ENCODE results near the gene OAS1. TPM values are rescaled to one million over a fixed set of nuclear protein-coding genes. Genes with fewer than 3 reads are reported as not detected.

Gene OAS1
- total RNA-seq: not detected
- not detected for polyA plus RNA-seq (2013, experiment 1 of 2)
- not detected for polyA plus RNA-seq (2013, experiment 2 of 2)
- long read RNA-seq, experiment 1: 0 reads
- long read RNA-seq, experiment 2: 0 reads
- long read RNA-seq, experiment 3: 0 reads
- long read RNA-seq, experiment 4: 0 reads

DNA sequence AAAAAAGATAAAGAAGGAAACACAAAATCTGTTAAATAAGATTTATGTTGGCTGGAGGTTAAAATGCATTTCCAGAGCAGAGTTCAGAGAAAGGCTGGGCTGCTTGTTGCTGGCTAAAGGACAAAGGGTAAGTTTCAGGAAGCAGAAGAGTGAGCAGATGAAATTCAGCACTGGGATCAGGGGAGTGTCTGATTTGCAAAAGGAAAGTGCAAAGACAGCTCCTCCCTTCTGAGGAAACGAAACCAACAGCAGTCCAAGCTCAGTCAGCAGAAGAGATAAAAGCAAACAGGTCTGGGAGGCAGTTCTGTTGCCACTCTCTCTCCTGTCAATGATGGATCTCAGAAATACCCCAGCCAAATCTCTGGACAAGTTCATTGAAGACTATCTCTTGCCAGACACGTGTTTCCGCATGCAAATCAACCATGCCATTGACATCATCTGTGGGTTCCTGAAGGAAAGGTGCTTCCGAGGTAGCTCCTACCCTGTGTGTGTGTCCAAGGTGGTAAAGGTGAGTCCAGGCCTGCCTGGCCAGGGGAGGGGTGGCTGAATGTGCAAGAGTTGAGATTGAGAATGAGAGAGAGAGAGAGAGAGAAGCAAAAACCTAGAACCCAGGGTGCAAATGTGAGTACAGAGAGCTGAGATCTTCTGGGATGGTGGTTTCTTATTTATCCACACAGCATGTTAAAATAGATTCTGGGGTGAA, at the start of gene OAS1:
OAS1 (plus strand) TSS at position 251 of the 703 bp plus-strand sequence; CDS start at position 329, 78 bp downstream.
- H3K27me3 Mint-ChIP-seq (ENCODE audit: insufficient read depth): peaks cover 19% of the 10 kb centered on the region
- no peak for TF ChIP-seq CTCF (conservative IDR thresholded peaks at IDR 0.05)
- no peak within 1 kb of the TSS for H3K4me3 Mint-ChIP-seq
- no peak within 1 kb of the TSS for H3K9ac ChIP-seq (ENCODE audit: extremely low read depth, low read length, poor library complexity, severe bottlenecking)
- DNase-seq: no peak
- 41 to 57% methylated on average over 3 to 4 of the region's 4 CpGs for WGBS, 2 experiments (ENCODE audit: insufficient coverage in 1 of 2, insufficient read length in 1 of 2)
- H3K9me3 ChIP-seq (ENCODE audit: control insufficient read depth, low read length): peaks cover 9% of the 10 kb centered on the region
- peaks cover 22% of the 10 kb centered on the region for H3K9me3 Mint-ChIP-seq
- H3K4me3 ChIP-seq (ENCODE audit: low read length): no peak within 1 kb of the TSS
- no peak within 1 kb of the TSS for H3K27ac ChIP-seq (ENCODE audit: low read depth, low read length)
- H3K36me3 ChIP-seq (ENCODE audit: control insufficient read depth, insufficient read depth, low read length): no peaks in the 10 kb centered on the region
- peaks cover 3% of the 10 kb centered on the region for H3K4me1 Mint-ChIP-seq
- no peaks in the 10 kb centered on the region for H3K27me3 ChIP-seq (ENCODE audit: control insufficient read depth, insufficient read depth, low read length, poor library complexity, severe bottlenecking)
- H3K4me1 ChIP-seq (ENCODE audit: control insufficient read depth, insufficient read depth, low read length): no peaks in the 10 kb centered on the region
- no peaks in the 10 kb centered on the region for H3K36me3 Mint-ChIP-seq (ENCODE audit: low read depth)
- H3K27ac Mint-ChIP-seq: no peak within 1 kb of the TSS

DNA sequence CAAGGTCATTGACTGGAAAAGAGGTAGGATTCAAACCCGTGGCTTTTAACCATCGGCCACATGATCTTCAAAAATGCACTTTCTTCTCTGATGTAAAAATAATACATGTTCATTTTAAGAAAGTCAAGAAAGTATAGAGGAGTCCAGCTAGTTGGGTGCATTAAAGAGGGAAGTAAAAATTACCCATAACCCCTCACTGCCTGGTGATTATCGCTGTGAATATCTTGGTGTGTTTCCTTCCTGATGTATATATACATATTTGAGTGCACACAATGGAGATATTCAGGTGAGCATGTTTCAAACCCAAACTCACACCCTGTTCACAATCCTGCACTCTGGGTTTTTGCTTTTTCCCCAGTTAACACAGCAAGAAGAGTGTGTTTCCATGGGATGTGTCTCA, 47.5 kb upstream of the OAS1 start:
- Mint-ChIP-seq H3K27ac (no peak overlapping the region), H3K27me3 (ENCODE audit: insufficient read depth) (peaks cover 23% of the 10 kb centered on the region), H3K9me3 (no peaks in the 10 kb centered on the region), H3K36me3 (ENCODE audit: low read depth) (no peaks in the 10 kb centered on the region), H3K4me1 (peaks cover 5% of the 10 kb centered on the region), H3K4me3 (no peak overlapping the region)
- Histone ChIP-seq H3K4me3 (ENCODE audit: low read length) (no peak overlapping the region), H3K9me3 (ENCODE audit: control insufficient read depth, low read length) (no peaks in the 10 kb centered on the region), H3K27ac (ENCODE audit: low read depth, low read length) (no peak overlapping the region), H3K36me3 (ENCODE audit: control insufficient read depth, insufficient read depth, low read length) (no peaks in the 10 kb centered on the region), H3K4me1 (ENCODE audit: control insufficient read depth, insufficient read depth, low read length) (no peaks in the 10 kb centered on the region), H3K9ac (ENCODE audit: extremely low read depth, low read length, poor library complexity, severe bottlenecking) (no peak overlapping the region), H3K27me3 (ENCODE audit: control insufficient read depth, insufficient read depth, low read length, poor library complexity, severe bottlenecking) (peaks cover 38% of the 10 kb centered on the region)
- WGBS, 2 experiments (ENCODE audit: insufficient coverage in 1 of 2, insufficient read length in 1 of 2): no CpG with 5 or more reads among the region's 3 CpGs
- DNase-seq: no peak
- TF ChIP-seq CTCF (conservative IDR thresholded peaks at IDR 0.05): no peak

- Mint-ChIP-seq H3K4me1 (peaks cover 5% of the 10 kb centered on the region), H3K9me3 (no peaks in the 10 kb centered on the region), H3K4me3 (no peak overlapping the region), H3K36me3 (ENCODE audit: low read depth) (no peaks in the 10 kb centered on the region), H3K27ac (no peak overlapping the region), H3K27me3 (ENCODE audit: insufficient read depth) (peaks cover 32% of the 10 kb centered on the region)
- Histone ChIP-seq H3K4me1 (ENCODE audit: control insufficient read depth, insufficient read depth, low read length) (no peaks in the 10 kb centered on the region), H3K9me3 (ENCODE audit: control insufficient read depth, low read length) (no peaks in the 10 kb centered on the region), H3K36me3 (ENCODE audit: control insufficient read depth, insufficient read depth, low read length) (no peaks in the 10 kb centered on the region), H3K27me3 (ENCODE audit: control insufficient read depth, insufficient read depth, low read length, poor library complexity, severe bottlenecking) (peaks cover 39% of the 10 kb centered on the region), H3K4me3 (ENCODE audit: low read length) (no peak overlapping the region), H3K27ac (ENCODE audit: low read depth, low read length) (no peak overlapping the region), H3K9ac (ENCODE audit: extremely low read depth, low read length, poor library complexity, severe bottlenecking) (no peak overlapping the region)
- no peak for TF ChIP-seq CTCF (conservative IDR thresholded peaks at IDR 0.05)
- no peak for DNase-seq
- WGBS, 2 experiments (ENCODE audit: insufficient coverage in 1 of 2, insufficient read length in 1 of 2): 84 to 88% methylated on average over 4 to 5 of the region's 5 CpGs
Measured at GRCh38 chr12:112860181-112860580, 46.6 kb upstream of the OAS1 start.

All from endodermal cell (in vitro differentiated cells).